ENCODE results near the gene AFMID. TPM values are rescaled to one million over a fixed set of nuclear protein-coding genes. Genes with fewer than 3 reads are reported as not detected.

The AFMID gene
- total RNA-seq, 4 donors from 2014 or later: 11.7 to 14.3 (median 12.1) TPM

GRCh38 chr17:78180508-78180907, 6.7 kb upstream of the AFMID start:
- intact Hi-C loops (cut with DNase I; ENCODE audit: low total_unique reads): no loop called here
- H3K36me3 ChIP-seq: no peaks in the 10 kb centered on the region
- DNase-seq (no peak), ATAC-seq (no peak)
- no peak overlapping the region for H3K4me3 ChIP-seq
- no peaks in the 10 kb centered on the region for H3K27me3 ChIP-seq
- TF ChIP-seq CTCF (IDR thresholded peaks at IDR 0.05 in 4 of 5, conservative IDR thresholded peaks at IDR 0.05 in 1 of 5) (no peak), POLR2A (IDR thresholded peaks at IDR 0.05) (no peak)
- H3K9me3 ChIP-seq: no peaks in the 10 kb centered on the region
- in situ Hi-C loops (cut with MboI; ENCODE audit: low sequenced_read_pairs in 4 of 4): loop anchor here in 1 of 4 donors (10.0 kb wide), 1 partner anchor 66 kb away; no protein-coding TSS in a partner anchor
- peaks cover 20 to 36% of the 10 kb centered on the region in 2 donors for H3K4me1 ChIP-seq
- peak overlapping the region in 1 of 4 donors; percentile 53 for H3K27ac ChIP-seq

GRCh38 chr17:78182504-78182903, 4.7 kb upstream of the AFMID start:
- Histone ChIP-seq H3K27me3 (no peaks in the 10 kb centered on the region), H3K36me3 (no peaks in the 10 kb centered on the region), H3K4me1 (peaks cover 13 to 20% of the 10 kb centered on the region in 2 donors), H3K27ac (no peak overlapping the region), H3K4me3 (no peak overlapping the region), H3K9me3 (no peaks in the 10 kb centered on the region)
- no peak for ATAC-seq
- DNase-seq: no peak
- in situ Hi-C loops (cut with MboI; ENCODE audit: low sequenced_read_pairs in 4 of 4) (loop anchor here in 1 of 4 donors (10.0 kb wide), 1 partner anchor 68 kb away; no protein-coding TSS in a partner anchor), intact Hi-C loops (cut with DNase I; ENCODE audit: low total_unique reads) (no loop called here)
- no peak for TF ChIP-seq CTCF (IDR thresholded peaks at IDR 0.05 in 4 of 5, conservative IDR thresholded peaks at IDR 0.05 in 1 of 5)
- TF ChIP-seq POLR2A (IDR thresholded peaks at IDR 0.05): no peak

GRCh38 chr17:78183916-78184315, 3.2 kb upstream of the AFMID start:
- Histone ChIP-seq H3K9me3 (no peaks in the 10 kb centered on the region), H3K4me1 (peaks cover 21 to 31% of the 10 kb centered on the region in 2 donors), H3K27me3 (no peaks in the 10 kb centered on the region), H3K27ac (no peak overlapping the region), H3K4me3 (no peak overlapping the region), H3K36me3 (no peaks in the 10 kb centered on the region)
- ATAC-seq (no peak), DNase-seq (no peak)
- intact Hi-C loops (cut with DNase I; ENCODE audit: low total_unique reads) (no loop called here), in situ Hi-C loops (cut with MboI; ENCODE audit: low sequenced_read_pairs in 4 of 4) (loop anchor here in 1 of 4 donors (10.0 kb wide), 1 partner anchor 69 kb away; no protein-coding TSS in a partner anchor)
- TF ChIP-seq CTCF (IDR thresholded peaks at IDR 0.05 in 4 of 5, conservative IDR thresholded peaks at IDR 0.05 in 1 of 5): no peak

- Histone ChIP-seq H3K4me1 (peaks cover 21 to 28% of the 10 kb centered on the region in 2 donors), H3K27me3 (no peaks in the 10 kb centered on the region), H3K4me3 (no peak overlapping the region), H3K27ac (no peak overlapping the region), H3K36me3 (no peaks in the 10 kb centered on the region), H3K9me3 (no peaks in the 10 kb centered on the region)
- TF ChIP-seq CTCF (IDR thresholded peaks at IDR 0.05 in 4 of 5, conservative IDR thresholded peaks at IDR 0.05 in 1 of 5) (no peak), POLR2A (IDR thresholded peaks at IDR 0.05) (no peak)
- in situ Hi-C loops (cut with MboI; ENCODE audit: low sequenced_read_pairs in 4 of 4): loop anchor here in 1 of 4 donors (10.0 kb wide), 1 partner anchor 70 kb away; no protein-coding TSS in a partner anchor
- DNase-seq (no peak), ATAC-seq (no peak)
- intact Hi-C loops (cut with DNase I; ENCODE audit: low total_unique reads): no loop called here
Observed at GRCh38 chr17:78184351-78184750, 2.8 kb upstream of the AFMID start.

GRCh38 chr17:78184868-78185267, 2.3 kb upstream of the AFMID start:
- no peaks in the 10 kb centered on the region for H3K9me3 ChIP-seq
- intact Hi-C loops (cut with DNase I; ENCODE audit: low total_unique reads) (no loop called here), in situ Hi-C loops (cut with MboI; ENCODE audit: low sequenced_read_pairs in 4 of 4) (loop anchor here in 1 of 4 donors (10.0 kb wide), 1 partner anchor 70 kb away; no protein-coding TSS in a partner anchor)
- TF ChIP-seq POLR2A (IDR thresholded peaks at IDR 0.05) (no peak), CTCF (IDR thresholded peaks at IDR 0.05 in 4 of 5, conservative IDR thresholded peaks at IDR 0.05 in 1 of 5) (no peak)
- H3K36me3 ChIP-seq: no peaks in the 10 kb centered on the region
- DNase-seq: no peak
- no peaks in the 10 kb centered on the region for H3K27me3 ChIP-seq
- ATAC-seq: no peak
- H3K4me3 ChIP-seq: no peak overlapping the region
- no peak overlapping the region for H3K27ac ChIP-seq
- H3K4me1 ChIP-seq: peaks cover 18 to 23% of the 10 kb centered on the region in 2 donors
